HEK293 (cell line): ENCODE measurements around the gene AFF3.

Experiments
- CTCF ChIP-seq: fragments of 450-650 bp; formaldehyde crosslinking; IDR thresholded peaks from 2 replicates; pipeline ENCODE4 v1.5.1; 2016; ENCODE audit warnings: missing biosample characterization, missing genetic modification characterization
- PBX3 ChIP-seq: sonication (generic); formaldehyde crosslinking; IDR thresholded peaks from 2 replicates; pipeline ENCODE4 v1.8.1; 2022; ENCODE audit warnings: mild to moderate bottlenecking, moderate library complexity, missing genetic modification reagents
- REST ChIP-seq: fragments of 450-650 bp; formaldehyde crosslinking; IDR thresholded peaks from 2 replicates; pipeline ENCODE4 v1.5.1; 2016; ENCODE audit warnings: missing biosample characterization, missing genetic modification characterization
- ZNF202 ChIP-seq: fragments of 450-650 bp; formaldehyde crosslinking; IDR thresholded peaks from 2 replicates; pipeline ENCODE4 v1.5.1; 2016; ENCODE audit warnings: missing biosample characterization, missing genetic modification characterization, borderline replicate concordance
- ZNF335 ChIP-seq: fragments of 450-650 bp; formaldehyde crosslinking; conservative IDR thresholded peaks from 2 replicates; pipeline ENCODE4 v1.5.1; 2016; ENCODE audit warnings: missing biosample characterization, missing genetic modification characterization

GRCh38 chr2:99697811-99698568 lies 444.4 kb downstream of the AFF3 start:
- TF ChIP-seq CTCF (tag by site-specific recombination), result no peak
- no peak for TF ChIP-seq PBX3 (CRISPR knock-in tag)
- no peak for TF ChIP-seq ZNF202 (tag by site-specific recombination)
- TF ChIP-seq ZNF335, result no peak
- TF ChIP-seq REST (tag by site-specific recombination), result no peak; the same call in 1 of the 2 replicates
